SU-DHL-6 (cell line): Measurements from ENCODE around the gene CIBAR2.

Experiments used
- EZH2phosphoT487 ChIP-seq: fragments of 200-600 bp; sonication (generic), shearing (Covaris generic); conservative IDR thresholded peaks from 2 replicates; pipeline ENCODE4 v1.6.1; 2018; ENCODE audit warnings: mild to moderate bottlenecking, antibody characterized with exemption, low read length, moderate library complexity, mixed read lengths
- TF ChIP-seq, protein P1 (sequence below): fragments of 200-600 bp; sonication (generic); IDR thresholded peaks from one replicate; pipeline ENCODE4 v1.5.1; 2017; ENCODE audit warnings: antibody characterized with exemption, mild to moderate bottlenecking, low read length, moderate library complexity; ENCODE audit not compliant: insufficient read depth, poor library complexity, severe bottlenecking

DNA sequence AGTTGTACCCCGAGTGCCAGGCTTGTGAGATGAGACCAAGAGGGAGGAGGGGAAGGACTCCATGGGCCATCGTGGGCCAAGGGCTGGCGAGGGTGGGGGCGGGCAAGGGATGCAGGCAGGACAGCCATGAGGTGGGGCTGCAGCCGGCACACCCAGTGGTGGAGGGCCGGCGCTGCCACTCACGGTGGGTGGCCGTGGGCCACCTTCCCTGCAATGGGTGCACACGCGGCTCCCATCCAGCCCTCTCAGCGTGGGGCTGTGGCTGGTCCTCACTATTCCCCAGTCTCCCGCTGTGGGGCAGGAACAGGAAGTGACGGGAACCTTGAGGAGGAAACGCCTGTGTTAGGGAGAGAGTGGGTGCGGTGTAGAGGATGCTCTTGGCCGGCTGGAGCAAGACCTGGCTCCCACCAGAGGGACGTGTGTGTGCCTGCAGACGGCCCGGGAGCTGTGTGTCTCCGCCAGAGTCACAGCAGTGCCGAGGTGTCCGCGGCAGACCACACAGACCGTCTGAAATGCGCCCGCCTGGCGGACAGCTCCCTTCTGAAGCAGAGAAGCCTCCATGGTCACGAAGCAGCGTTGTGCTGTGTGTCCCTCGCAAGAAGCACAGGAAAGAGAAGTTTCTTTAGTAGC is 23.6 kb downstream of the CIBAR2 start:
- TF ChIP-seq, protein P1, sequence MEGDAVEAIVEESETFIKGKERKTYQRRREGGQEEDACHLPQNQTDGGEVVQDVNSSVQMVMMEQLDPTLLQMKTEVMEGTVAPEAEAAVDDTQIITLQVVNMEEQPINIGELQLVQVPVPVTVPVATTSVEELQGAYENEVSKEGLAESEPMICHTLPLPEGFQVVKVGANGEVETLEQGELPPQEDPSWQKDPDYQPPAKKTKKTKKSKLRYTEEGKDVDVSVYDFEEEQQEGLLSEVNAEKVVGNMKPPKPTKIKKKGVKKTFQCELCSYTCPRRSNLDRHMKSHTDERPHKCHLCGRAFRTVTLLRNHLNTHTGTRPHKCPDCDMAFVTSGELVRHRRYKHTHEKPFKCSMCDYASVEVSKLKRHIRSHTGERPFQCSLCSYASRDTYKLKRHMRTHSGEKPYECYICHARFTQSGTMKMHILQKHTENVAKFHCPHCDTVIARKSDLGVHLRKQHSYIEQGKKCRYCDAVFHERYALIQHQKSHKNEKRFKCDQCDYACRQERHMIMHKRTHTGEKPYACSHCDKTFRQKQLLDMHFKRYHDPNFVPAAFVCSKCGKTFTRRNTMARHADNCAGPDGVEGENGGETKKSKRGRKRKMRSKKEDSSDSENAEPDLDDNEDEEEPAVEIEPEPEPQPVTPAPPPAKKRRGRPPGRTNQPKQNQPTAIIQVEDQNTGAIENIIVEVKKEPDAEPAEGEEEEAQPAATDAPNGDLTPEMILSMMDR, result no peak
- TF ChIP-seq EZH2phosphoT487, result no peak
